ENCODE data around the gene POLR3E.

The POLR3E gene

GRCh38 chr16:22317625-22318024, 20.4 kb downstream of the POLR3E start:
- no peak for FAIRE-seq

- FAIRE-seq, result no peak
Measured at GRCh38 chr16:22318690-22319358, 21.6 kb downstream of the POLR3E start.

- no peak for FAIRE-seq
Measured at GRCh38 chr16:22320572-22321339, 23.5 kb downstream of the POLR3E start.

- FAIRE-seq, result peak; percentile 74
Measured at GRCh38 chr16:22321340-22322001, 24.3 kb downstream of the POLR3E start.

GRCh38 chr16:22322021-22322471, 24.8 kb downstream of the POLR3E start:
- FAIRE-seq, result no peak

- no peak for FAIRE-seq
Measured at GRCh38 chr16:22322741-22323140, 25.5 kb downstream of the POLR3E start.

- no peak for FAIRE-seq
Measured at GRCh38 chr16:22323173-22323958, 26.2 kb downstream of the POLR3E start.

GRCh38 chr16:22323959-22324786, 27.0 kb downstream of the POLR3E start:
- no peak for FAIRE-seq

GRCh38 chr16:22324787-22325597, 27.8 kb downstream of the POLR3E start:
- FAIRE-seq, result no peak

GRCh38 chr16:22325598-22326368, 28.6 kb downstream of the POLR3E start:
- no peak for FAIRE-seq

GRCh38 chr16:22326369-22326652, 29.1 kb downstream of the POLR3E start:
- no peak for FAIRE-seq

GRCh38 chr16:22326771-22327445, 29.7 kb downstream of the POLR3E start:
- no peak for FAIRE-seq

- no peak for FAIRE-seq
Measured at GRCh38 chr16:22327446-22327775, 30.2 kb downstream of the POLR3E start.

- FAIRE-seq, result no peak
Measured at GRCh38 chr16:22328081-22328725, 31.0 kb downstream of the POLR3E start.

- FAIRE-seq, result no peak
Measured at GRCh38 chr16:22329199-22329695, 32.0 kb downstream of the POLR3E start.

GRCh38 chr16:22330326-22330725, 33.1 kb downstream of the POLR3E start:
- FAIRE-seq, result no peak

GRCh38 chr16:22333457-22333994, 36.3 kb downstream of the POLR3E start:
- no peak for FAIRE-seq

- no peak for FAIRE-seq
Measured at GRCh38 chr16:22335668-22336246, 38.5 kb downstream of the POLR3E start.

GRCh38 chr16:22336581-22336980, 39.4 kb downstream of the POLR3E start:
- FAIRE-seq, result no peak
